Transverse colon (tissue), 4 donors: ENCODE results near the gene COL21A1. TPM values are rescaled to one million over a fixed set of nuclear protein-coding genes. Genes with fewer than 3 reads are reported as not detected.

Experiments
- DNase-seq: peaks from one replicate; pipeline ENCODE4 v3.0.0-alpha.2; 2019
- H3K27ac ChIP-seq, 4 donors: fragments of 200-600 bp; sonication (generic); 2 replicates each; pipeline ENCODE4 v1.5.1; 2016 to 2018; ENCODE audit warnings: inconsistent platforms in 4 of 4
- H3K27me3 ChIP-seq: fragments of 200-600 bp; sonication (generic); 2 replicates; pipeline ENCODE4 v1.5.1; 2017; ENCODE audit warnings: inconsistent platforms
- H3K36me3 ChIP-seq, 4 donors: fragments of 200-600 bp; sonication (generic); 2 replicates each; pipeline ENCODE4 v1.5.1; 2017 to 2019; ENCODE audit warnings: inconsistent platforms in 4 of 4
- H3K4me1 ChIP-seq, 4 donors: fragments of 200-600 bp; sonication (generic); 2 replicates each; pipeline ENCODE4 v1.5.1; 2017 to 2020; ENCODE audit warnings: inconsistent platforms in 4 of 4
- H3K4me3 ChIP-seq, 4 donors: fragments of 200-600 bp; sonication (generic); 1 replicate in 1 of 4; 2 replicates in 3 of 4; pipeline versions ENCODE4 v1.5.1 to v1.6.1; 2017 to 2019; ENCODE audit warnings: inconsistent platforms in 4 of 4
- H3K9me3 ChIP-seq, 2 donors: fragments of 200-600 bp; sonication (generic); 2 replicates each; pipeline ENCODE4 v1.5.1; 2017 to 2019; ENCODE audit warnings: inconsistent platforms in 2 of 2
- EP300 ChIP-seq: sonication (generic); formaldehyde crosslinking; IDR thresholded peaks from one replicate; pipeline ENCODE4 v1.6.1; 2017; ENCODE audit warnings: antibody characterized with exemption, low read depth
- POLR2A ChIP-seq: fragments of 450-650 bp; IDR thresholded peaks from one replicate; pipeline ENCODE4 v1.6.1; 2016; ENCODE audit warnings: antibody characterized with exemption, mild to moderate bottlenecking, moderate library complexity
- POLR2AphosphoS5 ChIP-seq, 3 donors: sonication (generic); formaldehyde crosslinking; IDR thresholded peaks; one replicate each; pipeline ENCODE4 v1.6.1; 2016; ENCODE audit warnings: antibody characterized with exemption in 3 of 3
- WGBS, 2 donors: methylation state at CpG; one replicate each; pipeline ENCODE4 v1.1.5; 2018; ENCODE audit warnings: low coverage in 1 of 2; 5-methylcytosine and 5-hydroxymethylcytosine counted together
- in situ Hi-C, 4 donors: fragments of 200-750 bp; cut with MboI; loops; one replicate each; pipeline versions ENCODE4 v1.15.0 to v1.15.1; 2017; ENCODE audit warnings: low sequenced_read_pairs in 3 of 4, low pct_ligation_motif_present in 1 of 4, low pct_unique_long_range_greater_than_20kb in 1 of 4
- intact Hi-C: fragments of 100-400 bp; cut with DNase I; formaldehyde crosslinking; loops from one replicate; pipeline ENCODE4 v1.15.1; 2023; ENCODE audit warnings: low total_unique reads
- total RNA-seq, 4 donors: library from RNA; depleted of rRNA; stranded (reverse); fragments of >200 nt; gene quantifications; one replicate each; pipeline ENCODE4 v1.1.0, GENCODE V29; 2016
- TF ChIP-seq, protein P1 (sequence below), 5 experiments: fragments of 200-600 bp in 3 of 5; fragments of 450-650 bp in 2 of 5; sonication (generic) in 3 of 5; IDR thresholded peaks; 1 replicate in 2 of 5; 2 replicates in 3 of 5; pipeline ENCODE4 v1.5.1; 2016 to 2017; ENCODE audit warnings: antibody characterized with exemption in 5 of 5, inconsistent platforms in 3 of 5, mild to moderate bottlenecking in 2 of 5, moderate library complexity in 1 of 5

COL21A1 gene
- total RNA-seq: 1 to 10 TPM in 3 of 4 donors, under 1 TPM in 1; 0.40 to 5.7 (median 3.3) TPM

DNA sequence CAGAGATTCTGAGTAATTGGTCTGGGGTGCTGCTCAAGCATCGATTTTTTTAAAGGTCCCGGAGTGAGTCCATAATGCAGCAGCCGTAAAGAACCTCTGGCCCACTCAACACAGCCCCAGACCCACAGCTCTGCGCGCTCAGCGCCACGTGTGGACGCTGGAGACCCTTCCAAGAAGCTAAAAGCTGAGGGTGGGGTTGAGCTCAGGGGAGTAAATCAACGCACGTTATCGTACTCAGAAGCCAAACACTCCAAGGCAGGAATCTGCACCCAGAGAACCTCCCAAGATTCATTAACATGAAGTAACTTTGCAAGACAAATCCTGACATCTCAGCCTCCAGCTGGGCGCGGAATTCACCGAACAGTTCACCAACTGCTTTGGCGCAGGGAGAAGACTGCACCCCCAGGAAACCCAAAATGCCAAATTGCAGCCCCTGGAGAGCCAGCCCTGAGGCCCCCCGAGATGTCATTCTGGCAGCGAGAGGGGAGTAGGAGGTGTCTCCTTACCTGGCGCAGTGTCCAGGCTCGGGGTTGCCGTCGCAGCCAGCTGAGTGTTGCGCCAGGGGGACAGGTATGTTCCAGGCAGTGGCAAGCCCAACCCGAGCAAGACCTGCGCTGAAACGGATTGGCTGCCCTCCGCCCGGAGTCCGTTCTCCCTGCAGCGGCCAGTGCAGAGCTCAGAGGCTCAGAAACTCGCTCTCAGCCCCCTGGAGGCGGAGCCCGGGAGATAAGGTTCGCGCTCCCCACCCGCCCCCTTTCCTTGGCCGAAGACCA is at the start of gene COL21A1:
TSS of gene COL21A1 (minus strand) at position 700 of the 773 bp plus-strand sequence. CDS start 64,962 bp downstream, outside the sequence.
- TF ChIP-seq EP300 (no peak), POLR2AphosphoS5 (IDR thresholded peaks at IDR 0.05) (no peak), POLR2A (no peak)
- TF ChIP-seq, protein P1, sequence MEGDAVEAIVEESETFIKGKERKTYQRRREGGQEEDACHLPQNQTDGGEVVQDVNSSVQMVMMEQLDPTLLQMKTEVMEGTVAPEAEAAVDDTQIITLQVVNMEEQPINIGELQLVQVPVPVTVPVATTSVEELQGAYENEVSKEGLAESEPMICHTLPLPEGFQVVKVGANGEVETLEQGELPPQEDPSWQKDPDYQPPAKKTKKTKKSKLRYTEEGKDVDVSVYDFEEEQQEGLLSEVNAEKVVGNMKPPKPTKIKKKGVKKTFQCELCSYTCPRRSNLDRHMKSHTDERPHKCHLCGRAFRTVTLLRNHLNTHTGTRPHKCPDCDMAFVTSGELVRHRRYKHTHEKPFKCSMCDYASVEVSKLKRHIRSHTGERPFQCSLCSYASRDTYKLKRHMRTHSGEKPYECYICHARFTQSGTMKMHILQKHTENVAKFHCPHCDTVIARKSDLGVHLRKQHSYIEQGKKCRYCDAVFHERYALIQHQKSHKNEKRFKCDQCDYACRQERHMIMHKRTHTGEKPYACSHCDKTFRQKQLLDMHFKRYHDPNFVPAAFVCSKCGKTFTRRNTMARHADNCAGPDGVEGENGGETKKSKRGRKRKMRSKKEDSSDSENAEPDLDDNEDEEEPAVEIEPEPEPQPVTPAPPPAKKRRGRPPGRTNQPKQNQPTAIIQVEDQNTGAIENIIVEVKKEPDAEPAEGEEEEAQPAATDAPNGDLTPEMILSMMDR (IDR thresholded peaks at IDR 0.05): no peak
- H3K27ac ChIP-seq: peak within 1 kb of the TSS; percentile 6 to 65 (median 33)
- 8% methylated on average over 36 of the region's 36 CpGs; no CpG with 5 or more reads in 1 of the 2 donors for WGBS, 2 donors
- in situ Hi-C loops: no loop called here
- no peaks in the 10 kb centered on the region for H3K36me3 ChIP-seq
- H3K9me3 ChIP-seq: no peaks in the 10 kb centered on the region
- DNase-seq: peak; percentile 17
- H3K4me3 ChIP-seq: peak within 1 kb of the TSS; percentile 8 to 46 (median 28)
- intact Hi-C loops: no loop called here
- peaks cover 0 to 13% (median 13%) of the 10 kb centered on the region in 4 donors for H3K4me1 ChIP-seq
- H3K27me3 ChIP-seq: peaks cover 10% of the 10 kb centered on the region

DNA sequence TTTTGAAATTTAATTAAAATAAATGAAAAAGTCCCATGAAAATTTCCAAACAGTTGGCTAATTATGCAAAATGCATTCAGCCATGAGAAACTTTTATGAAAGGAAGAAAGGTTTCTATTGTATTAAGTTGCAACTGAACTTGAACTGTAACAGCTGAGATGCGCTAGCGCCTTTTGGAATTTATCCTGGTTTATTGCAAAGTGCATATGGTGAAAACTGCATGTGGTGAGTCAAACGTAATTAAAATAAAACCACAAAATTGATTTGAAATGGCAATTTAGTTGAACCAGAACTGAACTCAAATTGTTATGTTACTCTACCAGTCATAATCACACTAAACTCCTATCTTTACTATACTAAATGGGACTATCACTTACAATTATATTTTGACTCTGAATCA is 46.4 kb upstream of the COL21A1 start:
- Histone ChIP-seq H3K9me3 (no peaks in the 10 kb centered on the region), H3K36me3 (no peaks in the 10 kb centered on the region), H3K27me3 (no peaks in the 10 kb centered on the region), H3K4me3 (no peak overlapping the region), H3K27ac (no peak overlapping the region), H3K4me1 (no peaks in the 10 kb centered on the region)
- no peak for DNase-seq
- intact Hi-C loops (no loop called here), in situ Hi-C loops (loop anchor here (5.0 to 10.0 kb wide), 2 partner anchors 309 to 311 kb away; no protein-coding TSS in a partner anchor)
- TF ChIP-seq, protein P1 (IDR thresholded peaks at IDR 0.05): no peak
- TF ChIP-seq POLR2A (no peak), EP300 (no peak), POLR2AphosphoS5 (IDR thresholded peaks at IDR 0.05) (no peak)
- WGBS, 2 donors: 43 to 61% methylated on average over 3 of the region's 3 CpGs

DNA sequence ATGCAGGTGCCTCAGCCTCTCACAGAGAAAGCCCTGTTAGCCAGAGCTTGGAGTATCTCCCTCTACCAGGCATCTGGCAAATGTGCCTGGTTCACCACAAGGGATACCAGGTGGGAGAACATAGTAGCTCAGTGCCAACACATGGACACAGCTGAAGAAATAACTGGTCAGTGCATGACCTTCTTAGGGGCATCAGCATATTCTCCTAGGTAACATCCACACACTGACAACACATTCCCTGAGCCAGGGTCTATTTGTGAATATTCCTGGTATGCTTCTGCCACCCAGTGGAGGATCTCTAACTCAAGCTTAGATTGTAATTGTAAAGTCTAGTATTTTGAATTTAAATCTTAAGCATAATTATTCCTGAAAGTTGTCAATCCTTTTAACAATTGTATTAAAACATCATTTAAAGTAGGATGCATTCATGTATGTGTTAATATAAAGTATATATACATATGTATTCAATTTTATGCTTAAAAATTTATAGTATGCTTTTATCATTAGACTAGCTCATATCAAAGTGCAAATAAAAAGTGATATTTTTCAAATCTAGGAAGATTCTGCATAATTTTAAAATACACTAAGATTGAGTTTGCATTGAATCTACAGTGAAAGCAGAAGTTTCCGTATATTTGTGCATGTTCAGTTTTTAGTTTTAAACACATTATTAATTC is 45.3 kb upstream of the COL21A1 start:
- 80 to 82% methylated on average over 1 of the region's 1 CpG for WGBS, 2 donors
- H3K9me3 ChIP-seq: no peaks in the 10 kb centered on the region
- no peaks in the 10 kb centered on the region for H3K4me1 ChIP-seq
- H3K36me3 ChIP-seq: no peaks in the 10 kb centered on the region
- H3K4me3 ChIP-seq: no peak overlapping the region
- no peak overlapping the region for H3K27ac ChIP-seq
- peak; percentile 9 for DNase-seq
- in situ Hi-C loops: loop anchor here (5.0 to 10.0 kb wide), 2 partner anchors 308 to 310 kb away; no protein-coding TSS in a partner anchor
- intact Hi-C loops: loop anchor here (1.0 kb wide), 1 partner anchor 310 kb away; no protein-coding TSS in a partner anchor
- TF ChIP-seq POLR2AphosphoS5 (IDR thresholded peaks at IDR 0.05): no peak
- no peak for TF ChIP-seq POLR2A
- no peak for TF ChIP-seq EP300
- TF ChIP-seq, protein P1 (IDR thresholded peaks at IDR 0.05): peak; percentile 46 to 65 (median 61)
- no peaks in the 10 kb centered on the region for H3K27me3 ChIP-seq

DNA sequence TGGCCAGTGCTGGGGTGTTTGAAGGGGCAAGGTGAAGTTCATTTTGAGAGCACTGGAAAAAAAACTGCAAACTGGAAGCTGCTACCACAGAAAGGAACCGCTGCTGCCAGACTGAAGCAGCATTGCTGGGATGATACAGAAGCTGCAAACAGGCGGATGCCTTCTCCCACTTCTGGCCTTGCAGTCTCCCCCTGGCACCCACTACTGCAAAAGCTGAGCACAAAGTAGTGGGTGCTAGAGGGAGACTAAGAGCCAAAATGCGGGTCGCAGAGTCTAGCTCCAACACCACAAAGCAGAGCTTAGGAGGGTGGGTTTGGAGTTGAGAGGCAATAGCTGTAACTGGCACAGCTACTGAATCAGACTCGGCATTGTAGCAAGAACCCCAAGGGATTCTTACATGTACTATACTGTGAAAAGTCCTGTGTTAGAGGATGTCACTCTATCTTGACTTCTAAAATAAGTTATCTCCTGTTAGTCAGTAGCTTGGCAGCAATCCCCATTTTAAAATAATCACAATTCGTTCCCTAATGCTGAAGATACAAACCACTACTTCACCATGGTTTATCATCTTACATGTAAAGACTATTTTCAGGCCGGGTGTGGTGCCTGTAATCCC is 44.0 kb upstream of the COL21A1 start:
- H3K27ac ChIP-seq: no peak overlapping the region
- no peaks in the 10 kb centered on the region for H3K9me3 ChIP-seq
- H3K4me3 ChIP-seq: no peak overlapping the region
- in situ Hi-C loops: loop anchor here (5.0 to 10.0 kb wide), 2 partner anchors 307 to 309 kb away; no protein-coding TSS in a partner anchor
- no peaks in the 10 kb centered on the region for H3K4me1 ChIP-seq
- no peaks in the 10 kb centered on the region for H3K27me3 ChIP-seq
- intact Hi-C loops: no loop called here
- no peaks in the 10 kb centered on the region for H3K36me3 ChIP-seq
- no peak for TF ChIP-seq POLR2A
- TF ChIP-seq POLR2AphosphoS5 (IDR thresholded peaks at IDR 0.05): no peak
- TF ChIP-seq EP300: no peak
- TF ChIP-seq, protein P1 (IDR thresholded peaks at IDR 0.05): no peak
- DNase-seq: no peak
- 61 to 65% methylated on average over 6 to 7 of the region's 7 CpGs for WGBS, 2 donors
